DND-41 (cell line): ENCODE measurements around the gene CDS2.

Source experiments
- ATAC-seq: fragments of 200-7000 bp; cut with Tn5 transposase; 3 replicates; pipeline ENCODE4 v1.9.1; 2021; ENCODE audit warnings: low read depth; ENCODE audit not compliant: insufficient read depth
- DNase-seq: peaks from one replicate; pipeline ENCODE4 v3.0.0-alpha.2; 2020
- H2AFZ ChIP-seq: 2 replicates; pipeline ENCODE4 v1.6.0; 2012; ENCODE audit warnings: low read depth, low read length
- H3K27ac ChIP-seq: 2 replicates; pipeline ENCODE4 v1.5.1; 2012; ENCODE audit warnings: low read length, inconsistent platforms
- H3K27me3 ChIP-seq: fragments of 200-600 bp; sonication (generic); 2 replicates; pipeline ENCODE4 v1.6.0; 2012; ENCODE audit warnings: low read length, mild to moderate bottlenecking, inconsistent platforms; ENCODE audit not compliant: insufficient read depth, poor library complexity
- H3K36me3 ChIP-seq: 2 replicates; pipeline ENCODE4 v1.5.1; 2012; ENCODE audit warnings: low read length, inconsistent platforms; ENCODE audit not compliant: insufficient read depth
- H3K4me1 ChIP-seq: 2 replicates; pipeline ENCODE4 v1.5.1; 2012; ENCODE audit warnings: mild to moderate bottlenecking, low read length; ENCODE audit not compliant: insufficient read depth
- H3K4me2 ChIP-seq: 2 replicates; pipeline ENCODE4 v1.6.0; 2012; ENCODE audit warnings: mild to moderate bottlenecking, moderate library complexity, low read length, inconsistent platforms; ENCODE audit not compliant: insufficient read depth
- H3K4me3 ChIP-seq, 2 experiments: fragments of 200-600 bp in 1 of 2; shearing (Covaris generic) in 1 of 2; 2 replicates each; pipeline ENCODE4 v1.5.1; 2012 to 2016; ENCODE audit warnings: inconsistent platforms in 2 of 2, low read length in 2 of 2, mild to moderate bottlenecking in 2 of 2, low read depth in 1 of 2, moderate library complexity in 1 of 2
- H3K79me2 ChIP-seq: 2 replicates; pipeline ENCODE4 v1.6.0; 2012; ENCODE audit warnings: low read length, inconsistent platforms; ENCODE audit not compliant: insufficient read depth
- H3K9ac ChIP-seq: 2 replicates; pipeline ENCODE4 v1.6.0; 2012; ENCODE audit warnings: low read depth, mild to moderate bottlenecking, inconsistent platforms, low read length, moderate library complexity
- H3K9me3 ChIP-seq: 2 replicates; pipeline ENCODE4 v1.5.1; 2012; ENCODE audit warnings: low read length, moderate library complexity, mild to moderate bottlenecking, inconsistent platforms; ENCODE audit not compliant: insufficient read depth, severe bottlenecking
- H4K20me1 ChIP-seq: 2 replicates; pipeline ENCODE4 v1.6.0; 2012; ENCODE audit warnings: low read length; ENCODE audit not compliant: insufficient read depth
- EZH2 ChIP-seq: IDR thresholded peaks from 3 replicates; pipeline ENCODE4 v1.6.1; 2012; ENCODE audit warnings: borderline replicate concordance, low read depth, mild to moderate bottlenecking, moderate library complexity, low read length, inconsistent platforms; ENCODE audit not compliant: severe bottlenecking
- TF ChIP-seq, protein P1 (sequence below): IDR thresholded peaks from 2 replicates; pipeline ENCODE4 v1.5.1; 2012; ENCODE audit warnings: borderline replicate concordance, low read length, moderate library complexity, mild to moderate bottlenecking; ENCODE audit not compliant: poor library complexity, severe bottlenecking; ENCODE audit errors: extremely low read depth

Gene CDS2

GRCh38 chr20:5212907-5213487 lies 86.2 kb downstream of the CDS2 start:
- Histone ChIP-seq H3K4me3 (no peak overlapping the region), H3K36me3 (no peaks in the 10 kb centered on the region), H3K4me2 (no peak overlapping the region), H3K9ac (no peak overlapping the region), H3K9me3 (no peaks in the 10 kb centered on the region), H3K27me3 (no peaks in the 10 kb centered on the region), H3K79me2 (no peaks in the 10 kb centered on the region), H4K20me1 (no peaks in the 10 kb centered on the region), H2AFZ (no peak overlapping the region), H3K27ac (no peak overlapping the region), H3K4me1 (no peaks in the 10 kb centered on the region)
- ATAC-seq (no peak), DNase-seq (no peak)
- TF ChIP-seq, protein P1, sequence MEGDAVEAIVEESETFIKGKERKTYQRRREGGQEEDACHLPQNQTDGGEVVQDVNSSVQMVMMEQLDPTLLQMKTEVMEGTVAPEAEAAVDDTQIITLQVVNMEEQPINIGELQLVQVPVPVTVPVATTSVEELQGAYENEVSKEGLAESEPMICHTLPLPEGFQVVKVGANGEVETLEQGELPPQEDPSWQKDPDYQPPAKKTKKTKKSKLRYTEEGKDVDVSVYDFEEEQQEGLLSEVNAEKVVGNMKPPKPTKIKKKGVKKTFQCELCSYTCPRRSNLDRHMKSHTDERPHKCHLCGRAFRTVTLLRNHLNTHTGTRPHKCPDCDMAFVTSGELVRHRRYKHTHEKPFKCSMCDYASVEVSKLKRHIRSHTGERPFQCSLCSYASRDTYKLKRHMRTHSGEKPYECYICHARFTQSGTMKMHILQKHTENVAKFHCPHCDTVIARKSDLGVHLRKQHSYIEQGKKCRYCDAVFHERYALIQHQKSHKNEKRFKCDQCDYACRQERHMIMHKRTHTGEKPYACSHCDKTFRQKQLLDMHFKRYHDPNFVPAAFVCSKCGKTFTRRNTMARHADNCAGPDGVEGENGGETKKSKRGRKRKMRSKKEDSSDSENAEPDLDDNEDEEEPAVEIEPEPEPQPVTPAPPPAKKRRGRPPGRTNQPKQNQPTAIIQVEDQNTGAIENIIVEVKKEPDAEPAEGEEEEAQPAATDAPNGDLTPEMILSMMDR: no peak
- TF ChIP-seq EZH2: no peak

- H3K4me2 ChIP-seq: no peak overlapping the region
- no peak overlapping the region for H3K9ac ChIP-seq
- TF ChIP-seq EZH2: no peak
- TF ChIP-seq, protein P1: peak; percentile 20
- H3K4me3 ChIP-seq: no peak overlapping the region
- no peak overlapping the region for H2AFZ ChIP-seq
- H4K20me1 ChIP-seq: no peaks in the 10 kb centered on the region
- H3K36me3 ChIP-seq: no peaks in the 10 kb centered on the region
- no peaks in the 10 kb centered on the region for H3K79me2 ChIP-seq
- no peaks in the 10 kb centered on the region for H3K27me3 ChIP-seq
- H3K9me3 ChIP-seq: no peaks in the 10 kb centered on the region
- ATAC-seq: no peak
- H3K4me1 ChIP-seq: no peaks in the 10 kb centered on the region
- DNase-seq: no peak
- H3K27ac ChIP-seq: no peak overlapping the region
These were observed 88.0 kb downstream of the CDS2 start for GRCh38 chr20:5214826-5215225.

GRCh38 chr20:5215672-5216304 lies 89.0 kb downstream of the CDS2 start:
- Histone ChIP-seq H3K4me2 (no peak overlapping the region), H3K4me1 (no peaks in the 10 kb centered on the region), H3K27me3 (no peaks in the 10 kb centered on the region), H3K36me3 (no peaks in the 10 kb centered on the region), H2AFZ (no peak overlapping the region), H4K20me1 (no peaks in the 10 kb centered on the region), H3K79me2 (no peaks in the 10 kb centered on the region), H3K9ac (no peak overlapping the region), H3K4me3 (no peak overlapping the region), H3K27ac (no peak overlapping the region), H3K9me3 (no peaks in the 10 kb centered on the region)
- TF ChIP-seq EZH2: no peak
- TF ChIP-seq, protein P1: no peak
- no peak for DNase-seq
- ATAC-seq: no peak
